ENCODE results near the gene SOS2.

Gene SOS2

DNA sequence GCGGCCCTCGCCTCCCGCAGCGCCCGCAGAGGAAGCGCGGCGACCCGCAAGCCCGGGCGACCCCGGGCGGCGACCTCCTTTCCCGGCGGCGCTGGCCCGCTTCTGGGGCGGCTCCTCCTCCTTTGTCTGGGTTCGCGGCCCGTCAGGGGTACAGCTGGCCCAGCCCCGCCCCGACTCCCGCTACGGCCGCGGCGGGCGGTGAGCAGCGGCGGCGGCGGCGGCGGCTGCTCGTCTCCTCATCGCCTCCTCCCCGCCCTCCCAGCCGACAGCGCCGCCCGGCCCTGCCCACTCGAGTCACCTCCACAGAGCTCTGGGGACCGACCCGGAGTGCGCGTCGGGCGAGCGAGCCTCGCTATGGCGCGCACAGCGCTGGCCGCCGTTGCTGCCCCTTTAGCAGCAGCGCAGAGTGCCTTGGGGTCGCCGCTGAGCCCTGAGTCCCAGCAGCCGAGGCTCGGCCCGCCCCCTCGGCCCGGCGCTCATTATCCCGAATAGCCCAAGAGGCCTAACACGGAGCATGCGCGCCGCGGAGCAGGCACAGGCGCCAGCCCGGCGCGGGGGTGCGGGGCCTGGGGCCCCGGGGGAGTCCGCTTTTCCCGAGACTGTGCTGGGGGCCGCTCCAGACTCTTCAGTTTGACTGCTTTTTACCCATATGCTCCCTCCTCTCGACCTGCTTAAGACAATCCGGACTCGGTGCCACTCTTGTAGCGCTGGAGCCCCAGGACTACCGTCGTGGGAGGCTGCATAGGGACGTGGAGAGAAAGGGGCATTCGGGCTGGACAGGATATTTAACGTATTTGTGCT is at the start of gene SOS2:
Gene SOS2, minus strand, starts transcription at position 104 of the 801 bp plus-strand sequence. CDS start 295 bp downstream, outside the sequence.
- DNase-seq = peak; percentile 88

DNA sequence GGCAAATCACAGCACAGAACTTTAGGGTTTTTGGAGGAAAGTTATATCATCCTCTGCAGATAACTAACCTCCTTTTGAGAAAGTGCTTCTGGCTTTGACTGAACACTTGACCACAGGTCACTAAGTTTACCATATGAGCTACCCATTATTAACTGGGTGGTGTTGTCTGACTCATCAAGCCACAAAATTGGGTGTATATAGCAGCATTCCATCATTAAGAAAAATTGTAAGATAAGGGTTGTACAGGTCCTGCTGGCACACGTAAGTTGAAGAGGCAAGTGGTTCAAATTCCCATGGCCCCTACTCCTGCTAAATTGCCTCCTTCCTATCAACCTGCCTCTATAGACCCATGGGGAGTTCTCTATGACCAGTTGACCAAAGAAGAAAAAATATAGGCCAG is 41.1 kb upstream of the SOS2 start:
- no peak for DNase-seq

DNA sequence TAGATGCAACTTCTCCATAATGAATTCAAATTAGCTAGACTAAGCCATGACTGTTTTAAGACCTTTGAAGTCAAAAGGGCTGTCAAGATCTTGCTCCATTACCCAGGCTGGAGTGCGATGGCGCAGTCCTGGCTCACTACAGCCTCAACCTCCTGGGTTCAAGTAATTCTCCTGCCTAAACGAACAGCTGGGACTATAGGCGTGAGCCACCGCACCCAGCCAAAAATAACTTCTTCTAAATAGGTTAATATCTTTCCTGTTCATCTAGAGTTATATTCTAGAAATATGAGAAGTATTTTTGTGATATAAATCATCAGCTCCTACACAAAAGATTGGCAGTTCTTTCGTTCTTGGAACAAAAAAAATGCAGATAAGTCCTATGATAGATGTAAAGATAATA is 39.6 kb upstream of the SOS2 start:
- no peak for DNase-seq

DNA sequence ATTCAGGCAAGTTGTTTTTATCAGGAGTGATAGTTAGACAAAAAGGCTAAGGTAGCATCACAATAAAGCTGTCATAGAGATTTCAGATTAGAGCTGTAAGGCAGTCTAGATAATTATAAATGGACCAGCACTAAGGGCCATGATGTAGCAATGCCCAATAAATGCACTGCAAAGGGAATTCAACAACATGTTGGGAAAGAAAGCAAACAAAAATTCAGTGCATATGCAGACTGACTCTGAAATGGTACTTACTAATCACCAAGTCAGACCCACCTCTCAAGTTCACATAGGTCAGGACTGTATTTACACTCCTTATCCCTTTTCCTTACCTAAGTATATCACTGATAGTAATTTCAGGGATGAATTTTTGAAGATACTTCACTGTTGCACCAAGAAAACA is 33.7 kb upstream of the SOS2 start:
- no peak for DNase-seq

DNA sequence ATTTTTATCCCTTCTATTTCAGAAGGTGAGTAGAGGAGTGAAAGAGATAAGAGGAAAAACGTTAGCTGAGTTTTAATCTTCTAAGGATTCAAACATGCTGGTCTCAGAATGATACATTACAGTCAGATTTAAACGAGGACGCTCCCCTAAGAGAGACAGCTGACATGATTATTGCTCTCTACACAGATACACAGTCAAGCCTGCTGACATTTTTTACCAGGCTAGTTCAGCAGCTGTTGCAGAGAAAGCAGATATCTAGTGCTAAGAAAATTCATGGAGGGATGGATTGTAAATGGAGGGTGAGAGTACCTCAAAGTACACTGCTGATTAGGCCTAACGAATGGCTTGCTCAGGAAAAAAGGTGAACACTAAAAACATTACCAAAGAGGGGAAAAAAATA is 31.9 kb upstream of the SOS2 start:
- DNase-seq = peak; percentile 8

DNA sequence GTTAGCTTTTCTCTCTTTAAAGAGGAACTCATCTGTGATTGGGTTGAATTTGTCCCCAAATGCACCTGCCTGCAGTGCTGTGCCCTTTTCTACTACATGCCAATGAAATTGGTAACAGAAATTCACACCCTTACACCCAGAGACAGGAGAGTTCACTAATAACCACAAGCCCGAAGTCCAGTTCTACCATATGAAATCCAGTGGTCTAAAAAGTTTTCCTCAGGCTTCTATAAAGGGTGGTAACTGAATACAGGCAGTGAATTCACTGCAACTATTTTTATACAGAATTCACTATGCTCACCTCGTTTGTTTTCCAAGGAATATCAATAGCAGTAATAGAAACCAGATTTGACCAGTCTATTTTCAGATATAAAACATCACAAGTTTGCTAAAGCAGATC is 31.5 kb upstream of the SOS2 start:
- DNase-seq = no peak

DNA sequence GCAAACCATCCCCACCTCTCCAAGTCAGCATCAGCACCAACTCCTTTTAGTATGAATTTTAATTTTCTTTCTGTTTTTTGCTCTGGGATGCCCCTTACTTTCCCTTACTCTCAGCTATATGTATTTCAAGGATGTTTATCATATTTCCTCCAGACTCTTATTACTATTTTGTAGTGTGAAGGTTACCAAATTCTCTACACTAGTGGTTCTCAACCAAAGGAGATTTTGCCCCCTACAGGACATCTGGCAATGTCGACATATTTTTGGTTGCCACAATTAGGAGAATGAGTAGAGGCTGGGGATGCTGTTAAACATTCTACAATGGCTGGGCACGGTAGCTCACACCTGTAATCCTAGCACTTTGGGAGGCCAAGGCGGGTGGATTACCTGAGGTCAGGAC is 29.1 kb upstream of the SOS2 start:
- no peak for DNase-seq

DNA sequence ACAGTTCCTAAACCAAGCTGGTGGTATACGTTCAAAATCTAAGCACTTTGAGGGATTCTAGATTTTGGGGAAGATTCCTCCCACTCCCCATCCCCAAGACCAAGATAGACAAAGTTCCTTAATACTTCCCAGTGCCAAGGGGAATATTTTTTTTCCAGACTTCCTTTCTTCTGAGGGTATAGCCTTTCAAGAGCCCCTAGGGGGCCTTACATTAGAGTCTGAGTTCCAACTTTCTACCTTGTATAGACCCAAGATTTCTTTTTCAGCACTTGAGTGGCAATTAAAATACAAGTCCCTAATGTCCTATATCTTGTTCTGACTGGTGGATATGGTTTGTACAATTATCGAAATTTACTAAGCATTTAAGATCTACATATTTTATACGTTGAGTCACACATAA is 28.7 kb upstream of the SOS2 start:
- no peak for DNase-seq

DNA sequence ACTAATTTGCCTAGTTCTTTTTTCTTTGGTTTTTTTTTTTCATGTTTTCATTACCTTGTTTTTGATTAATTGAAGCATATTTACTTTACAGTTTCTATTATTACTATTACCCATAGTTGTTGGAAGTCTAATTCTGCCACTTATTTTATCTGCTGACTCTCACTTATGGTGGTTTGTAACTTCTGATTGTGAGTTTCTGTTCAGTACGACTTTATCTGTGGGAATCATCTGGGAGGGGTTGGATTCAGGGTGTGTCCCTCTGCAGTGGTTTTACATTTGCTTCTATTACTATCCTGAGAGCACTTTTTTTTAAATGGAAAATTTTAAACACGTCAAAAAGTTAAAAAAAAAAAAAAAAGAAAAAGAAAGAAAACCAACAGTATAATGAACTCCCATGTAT is 26.4 kb upstream of the SOS2 start:
- no peak for DNase-seq

DNA sequence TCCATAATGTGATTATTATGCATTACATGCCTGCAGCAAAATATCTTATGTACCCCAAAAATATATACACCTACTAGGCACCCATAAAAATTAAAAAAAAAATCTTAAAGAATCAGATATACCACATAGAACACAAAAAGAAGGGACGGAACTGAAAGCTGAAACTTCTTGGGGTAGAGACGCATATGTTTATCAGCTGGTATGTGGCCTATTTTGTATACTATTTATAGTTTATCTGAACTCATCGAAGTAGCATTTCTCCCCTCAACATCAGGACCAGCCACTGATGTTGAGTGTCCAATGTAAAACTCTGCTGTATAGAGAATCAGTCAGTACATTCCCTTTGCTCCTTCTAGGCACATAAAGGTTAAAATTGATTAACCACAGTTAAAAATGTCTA is 22.9 kb upstream of the SOS2 start:
- DNase-seq = no peak

DNA sequence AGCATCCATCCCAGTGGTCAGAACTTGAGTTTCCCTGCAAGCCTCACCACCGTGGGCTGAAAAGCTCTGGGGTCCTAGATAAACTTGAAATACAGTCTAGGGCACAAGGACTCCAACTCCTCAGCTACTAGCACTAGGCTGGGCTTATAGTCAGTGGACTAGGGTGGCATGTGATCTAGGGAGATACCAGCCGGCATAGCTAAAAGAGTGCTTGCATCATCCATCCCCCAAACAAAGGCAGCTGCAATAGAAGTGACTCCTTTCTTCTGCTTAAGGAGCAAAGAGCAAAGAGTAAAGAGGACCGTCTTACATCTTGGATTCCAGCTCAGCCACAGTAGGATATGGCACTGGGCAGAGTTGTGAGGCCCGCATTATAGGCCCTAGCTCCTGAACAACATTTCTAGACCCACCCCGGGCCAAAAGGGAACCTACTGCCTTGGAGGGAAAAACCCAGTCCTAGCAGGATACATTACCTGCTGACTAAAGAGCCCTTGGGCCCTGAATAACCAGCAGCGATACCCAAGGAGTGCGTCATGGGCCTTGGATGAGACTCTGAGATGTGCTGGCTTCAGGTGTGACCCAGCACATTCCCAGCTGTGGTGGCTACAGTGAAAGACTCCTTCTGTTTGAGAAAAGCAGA is 17.9 kb upstream of the SOS2 start:
- no peak for DNase-seq

DNA sequence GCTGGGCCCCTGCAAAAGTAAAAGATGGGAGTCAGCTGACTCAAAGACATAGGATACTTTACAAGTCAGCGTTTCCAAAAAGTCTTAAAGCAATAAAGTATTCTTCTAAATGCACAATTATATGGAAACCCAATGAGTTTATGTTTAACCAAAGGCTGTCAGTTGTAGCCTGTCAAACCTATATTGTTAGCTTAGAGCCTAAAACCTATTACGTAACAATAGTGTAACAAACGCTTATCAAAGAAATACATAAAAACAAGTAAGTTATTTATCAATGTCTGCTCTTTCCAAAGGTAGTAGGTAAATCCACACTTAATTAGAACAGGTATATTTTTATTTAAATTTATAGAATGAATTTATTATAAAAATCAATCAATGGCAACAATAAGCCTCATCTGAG is 15.9 kb upstream of the SOS2 start:
- DNase-seq = no peak

DNA sequence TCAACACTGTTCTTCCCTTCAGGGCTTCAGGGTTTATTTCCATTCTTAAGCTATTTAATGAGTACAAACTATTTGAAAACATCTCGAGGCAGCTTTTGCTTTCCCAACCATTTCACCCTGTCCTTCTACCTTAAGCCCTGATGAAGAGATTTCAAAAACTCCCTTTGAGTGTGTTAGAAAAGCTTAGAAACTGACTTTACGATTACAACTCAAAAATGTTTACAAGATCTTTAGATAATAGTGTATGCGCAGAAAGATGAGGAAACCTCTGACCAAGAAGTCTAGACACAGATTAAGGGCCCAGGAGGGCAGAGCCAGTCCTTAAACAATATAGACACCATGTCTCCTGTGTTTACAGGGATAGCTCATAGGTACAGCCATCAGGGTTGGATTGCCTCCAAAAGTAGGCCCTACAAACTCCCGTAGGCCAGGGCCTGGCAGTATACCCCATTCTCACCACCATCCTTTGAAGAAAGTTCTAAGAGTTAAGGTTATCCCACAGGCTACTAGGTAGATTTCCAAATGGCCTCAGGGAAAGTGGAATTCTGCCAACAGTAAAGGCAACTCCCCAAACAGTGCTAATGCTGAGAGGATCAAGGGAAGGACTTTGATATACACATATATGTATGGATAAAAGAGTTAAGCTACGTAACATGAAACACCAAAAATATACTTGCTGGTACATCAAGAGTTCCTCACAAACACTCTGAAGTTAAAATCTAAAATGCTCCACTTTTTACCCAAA is 11.4 kb upstream of the SOS2 start:
- no peak for DNase-seq

DNA sequence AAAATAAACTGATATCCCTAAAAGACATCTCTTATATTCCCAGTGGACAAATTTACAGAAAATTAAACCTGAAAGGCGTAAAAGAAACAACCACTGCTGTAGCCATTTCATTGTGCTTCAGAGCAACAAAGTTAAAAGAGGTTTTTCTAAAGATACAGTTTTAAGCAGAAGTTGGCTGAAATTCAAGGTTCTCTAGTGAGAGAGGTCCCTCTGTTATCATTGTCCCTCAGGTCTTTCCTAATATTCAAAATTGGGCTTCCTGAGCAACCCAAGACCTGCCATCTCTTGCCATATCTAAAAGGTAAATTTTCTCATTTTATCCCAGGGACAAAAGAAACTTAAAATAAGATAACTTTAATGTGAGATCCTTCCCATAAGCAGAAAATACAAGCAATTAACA is 10.7 kb upstream of the SOS2 start:
- no peak for DNase-seq

DNA sequence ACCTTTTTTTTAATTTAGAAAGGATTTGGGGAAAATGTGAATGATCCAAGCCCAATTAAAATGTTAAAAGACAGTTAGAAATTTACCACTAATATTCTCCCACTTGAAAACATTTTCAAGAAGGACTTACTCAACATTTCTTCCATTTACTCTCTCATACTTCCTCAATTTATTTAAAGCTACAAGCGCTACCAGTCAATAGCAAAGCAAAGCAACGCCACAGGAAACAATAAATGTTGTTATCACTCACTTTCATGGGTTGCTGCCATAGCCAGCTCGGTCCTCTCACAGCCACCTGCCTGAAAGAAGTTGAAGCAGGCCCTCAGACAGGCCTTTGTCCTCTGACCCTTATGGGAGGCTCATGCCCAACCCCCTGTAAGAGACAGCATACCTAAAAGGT is 6.0 kb upstream of the SOS2 start:
- DNase-seq = no peak

DNA sequence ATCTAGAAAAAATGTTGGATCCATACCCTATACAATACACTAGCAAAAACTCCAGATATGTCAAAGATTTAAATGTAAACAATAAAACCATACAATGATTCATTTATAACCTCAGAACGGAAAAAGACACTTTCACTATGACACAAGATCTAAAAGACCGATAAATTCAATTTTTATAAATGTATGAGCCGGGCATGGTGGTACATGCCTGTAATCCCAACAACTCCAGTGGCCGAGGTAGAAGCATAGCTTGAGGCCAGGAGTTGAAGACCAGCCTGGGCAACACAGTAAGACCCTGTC is 2.5 kb upstream of the SOS2 start:
- DNase-seq = no peak

DNA sequence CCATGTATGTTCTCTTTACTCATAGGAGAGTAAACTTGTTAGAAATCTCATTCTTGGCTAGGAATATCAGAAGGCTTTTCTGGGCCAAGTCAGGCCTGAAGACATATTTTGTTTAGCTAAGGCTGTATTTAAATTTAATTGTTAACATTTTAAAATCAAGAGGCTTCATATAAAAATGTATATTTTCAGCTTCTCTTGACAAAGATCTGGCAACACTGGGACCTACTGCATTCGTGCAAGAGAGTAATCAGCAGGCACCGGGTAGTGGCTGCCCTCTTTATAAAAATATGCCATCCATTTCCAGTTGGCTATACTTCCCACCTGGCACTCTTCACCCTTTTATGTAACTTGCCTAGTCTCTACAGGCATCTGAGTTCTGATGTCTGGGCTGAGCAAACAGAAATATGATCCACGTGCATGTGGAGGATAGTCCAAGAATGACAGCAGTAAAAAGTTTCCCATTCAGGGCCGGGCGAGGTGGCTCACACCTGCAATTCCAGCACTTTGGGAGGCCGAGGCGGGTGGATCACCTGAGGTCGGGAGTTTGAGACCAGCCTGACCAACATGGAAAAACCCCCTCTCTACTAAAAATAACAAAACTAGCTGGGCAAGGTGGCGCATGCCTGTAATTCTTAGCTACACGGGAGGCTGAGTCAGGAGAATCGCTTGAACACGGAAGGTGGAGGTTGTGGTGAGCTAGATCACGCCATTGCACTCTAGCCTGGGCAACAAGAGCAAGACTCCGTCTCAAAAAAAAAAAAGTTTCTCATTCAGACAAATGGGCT is 2.0 kb upstream of the SOS2 start:
- peak; percentile 57 for DNase-seq

DNA sequence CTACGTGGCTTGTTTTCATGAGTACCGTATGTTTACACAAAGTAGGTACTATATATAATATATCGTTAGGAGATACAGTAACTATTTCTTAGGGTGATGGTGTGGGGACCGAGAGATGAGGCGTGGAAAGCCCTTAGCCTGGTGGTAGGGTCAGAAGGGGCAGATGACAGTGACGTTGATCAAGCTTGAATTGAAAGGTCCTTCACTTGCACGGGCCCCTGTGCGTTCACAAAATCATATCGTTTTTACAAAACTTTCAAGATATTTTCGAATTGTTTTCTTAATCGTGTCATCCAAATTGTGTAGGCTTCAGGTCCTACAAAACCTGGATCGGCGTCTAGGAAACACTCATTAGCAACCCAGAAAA is 881 bp upstream of the SOS2 start:
- DNase-seq = no peak

DNA sequence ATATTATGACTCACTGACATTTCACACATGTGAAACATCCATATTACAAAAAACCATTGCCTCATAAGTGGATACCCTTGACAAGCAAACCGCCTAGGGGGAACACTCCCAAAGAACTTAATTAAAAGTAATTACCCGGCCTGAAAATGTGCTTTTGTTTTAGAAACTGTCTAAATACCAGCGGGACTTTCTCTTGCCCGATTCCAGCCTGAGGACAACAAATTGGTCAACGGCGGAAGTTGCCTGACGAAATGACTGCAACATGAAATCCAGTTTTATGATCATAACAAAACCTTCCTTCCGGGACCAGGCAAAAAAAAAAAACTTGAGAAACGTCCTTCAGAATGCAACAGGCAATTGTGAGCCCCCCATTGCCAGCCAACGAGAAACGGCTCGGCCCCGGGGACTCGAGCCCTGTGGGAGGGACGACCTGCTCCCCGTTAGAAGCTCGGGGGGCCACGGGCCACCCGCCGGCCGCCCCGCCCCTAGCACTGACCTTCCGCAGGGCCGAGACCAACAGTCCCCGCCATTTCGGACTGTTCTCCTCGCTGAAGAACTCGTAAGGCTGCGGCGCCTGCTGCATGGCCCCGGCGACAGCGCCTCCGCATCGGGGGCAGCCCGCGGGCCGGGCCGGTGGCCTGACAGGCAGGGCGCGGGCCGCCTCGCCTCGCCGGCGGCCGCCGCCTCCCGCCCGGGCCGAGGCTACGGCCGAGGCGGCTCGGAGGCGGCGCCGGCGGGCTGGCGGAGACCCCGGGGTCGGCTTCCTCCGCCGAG is 490 bp downstream of the SOS2 start:
- DNase-seq = peak; percentile 21

DNA sequence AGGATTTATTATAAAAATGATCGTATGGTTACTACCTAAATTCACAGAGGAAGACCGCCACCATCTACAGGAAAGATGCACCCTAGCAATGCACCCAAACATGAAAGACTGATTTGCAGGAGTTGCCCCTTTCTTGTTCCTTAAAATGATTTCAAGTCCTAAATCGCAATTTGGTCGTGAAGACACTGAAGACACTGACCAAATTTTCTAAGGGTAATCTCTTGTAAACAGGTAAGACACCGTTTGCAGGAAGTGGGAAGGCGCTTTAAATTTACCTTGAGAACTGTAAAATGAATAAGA is 1.0 kb downstream of the SOS2 start:
- DNase-seq = no peak

DNA sequence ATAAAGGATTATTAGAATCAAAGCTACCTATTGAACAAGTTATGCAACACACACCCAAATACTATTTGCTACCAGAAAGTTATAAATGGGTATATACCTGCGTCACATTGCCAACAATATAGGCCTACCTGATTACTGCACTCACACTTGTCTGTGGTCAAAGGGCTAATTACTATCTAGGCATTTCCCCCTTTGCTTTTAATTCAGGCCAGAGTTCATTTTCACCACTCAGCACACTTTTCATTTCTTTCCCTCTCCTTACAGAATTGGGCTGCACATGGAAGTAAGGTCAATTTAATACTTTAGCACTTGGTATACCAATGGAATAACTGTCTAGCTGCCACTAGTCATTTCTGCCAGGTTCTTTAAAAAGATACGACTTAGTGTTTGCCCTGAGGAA is 1.7 kb downstream of the SOS2 start:
- DNase-seq = no peak

DNA sequence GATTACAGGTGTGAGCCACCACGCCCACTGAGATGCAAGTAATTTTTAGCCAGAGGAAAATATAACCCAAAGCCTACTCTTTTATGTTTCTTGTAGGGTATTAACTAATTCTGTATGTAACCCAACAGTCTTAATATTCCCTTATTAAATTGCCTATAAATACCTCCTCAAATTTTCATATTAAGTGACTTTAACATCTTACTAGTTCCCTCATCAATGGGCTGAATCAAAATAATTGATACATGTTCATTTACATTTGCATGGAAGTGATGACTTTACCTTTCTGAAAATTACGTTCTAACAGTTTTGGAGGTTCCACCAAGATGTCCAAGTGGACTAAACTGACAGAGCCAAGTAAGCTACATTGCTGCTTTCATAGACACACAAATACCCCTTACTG is 3.1 kb downstream of the SOS2 start:
- no peak for DNase-seq

DNA sequence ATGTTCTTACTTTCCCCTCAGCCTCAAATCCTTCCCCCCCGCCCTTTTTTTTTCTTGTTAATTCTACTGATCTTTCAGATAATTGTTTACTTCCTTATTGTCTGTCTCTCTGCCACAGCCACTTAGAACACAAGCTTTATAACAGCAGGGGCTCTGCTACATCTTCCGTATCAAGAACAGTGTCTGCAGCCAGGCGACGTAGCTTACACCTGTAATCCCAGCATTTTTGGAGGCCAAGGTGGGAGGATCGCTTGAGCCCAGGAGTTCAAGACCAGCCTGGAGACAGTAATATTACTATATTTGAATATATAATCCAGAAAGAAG is 5.4 kb downstream of the SOS2 start:
- DNase-seq = no peak
